DND-41 (cell line): ENCODE data around the gene TOMM20.

Source experiments
- EZH2 ChIP-seq: IDR thresholded peaks from 3 replicates; pipeline ENCODE4 v1.6.1; 2012; ENCODE audit warnings: borderline replicate concordance, low read depth, mild to moderate bottlenecking, moderate library complexity, low read length, inconsistent platforms; ENCODE audit not compliant: severe bottlenecking
- TF ChIP-seq, protein P1 (sequence below): IDR thresholded peaks from 2 replicates; pipeline ENCODE4 v1.5.1; 2012; ENCODE audit warnings: borderline replicate concordance, low read length, moderate library complexity, mild to moderate bottlenecking; ENCODE audit not compliant: poor library complexity, severe bottlenecking; ENCODE audit errors: extremely low read depth

- TF ChIP-seq, protein P1, sequence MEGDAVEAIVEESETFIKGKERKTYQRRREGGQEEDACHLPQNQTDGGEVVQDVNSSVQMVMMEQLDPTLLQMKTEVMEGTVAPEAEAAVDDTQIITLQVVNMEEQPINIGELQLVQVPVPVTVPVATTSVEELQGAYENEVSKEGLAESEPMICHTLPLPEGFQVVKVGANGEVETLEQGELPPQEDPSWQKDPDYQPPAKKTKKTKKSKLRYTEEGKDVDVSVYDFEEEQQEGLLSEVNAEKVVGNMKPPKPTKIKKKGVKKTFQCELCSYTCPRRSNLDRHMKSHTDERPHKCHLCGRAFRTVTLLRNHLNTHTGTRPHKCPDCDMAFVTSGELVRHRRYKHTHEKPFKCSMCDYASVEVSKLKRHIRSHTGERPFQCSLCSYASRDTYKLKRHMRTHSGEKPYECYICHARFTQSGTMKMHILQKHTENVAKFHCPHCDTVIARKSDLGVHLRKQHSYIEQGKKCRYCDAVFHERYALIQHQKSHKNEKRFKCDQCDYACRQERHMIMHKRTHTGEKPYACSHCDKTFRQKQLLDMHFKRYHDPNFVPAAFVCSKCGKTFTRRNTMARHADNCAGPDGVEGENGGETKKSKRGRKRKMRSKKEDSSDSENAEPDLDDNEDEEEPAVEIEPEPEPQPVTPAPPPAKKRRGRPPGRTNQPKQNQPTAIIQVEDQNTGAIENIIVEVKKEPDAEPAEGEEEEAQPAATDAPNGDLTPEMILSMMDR, result no peak
- no peak for TF ChIP-seq EZH2
These were observed 53.4 kb downstream of the TOMM20 start for GRCh38 chr1:235075048-235075776.
